ENCODE measurements around the gene IL37.
A peak's percentile ranks its signal among the peaks of the same experiment; 100 is the strongest.

IL37 gene

GRCh38 chr2:112910865-112911264 is at the start of gene IL37:
Gene IL37, plus strand, starts transcription at chr2:112911165. Its CDS starts 1,848 bp downstream, at chr2:112913013.
- Mint-ChIP-seq H3K4me3 (no peak within 1 kb of the TSS), H3K27me3 (ENCODE audit: low read depth) (peaks cover 13% of the 10 kb centered on the region), H3K36me3 (ENCODE audit: low read depth) (no peaks in the 10 kb centered on the region), H3K27ac (no peak within 1 kb of the TSS), H3K9me3 (peaks cover 4% of the 10 kb centered on the region), H3K4me1 (ENCODE audit: low read depth) (peaks cover 21% of the 10 kb centered on the region)

GRCh38 chr2:112864072-112864471 is 46.9 kb upstream of the IL37 start:
- H3K9me3 Mint-ChIP-seq: peaks cover 37% of the 10 kb centered on the region
- no peak overlapping the region for H3K4me3 Mint-ChIP-seq
- H3K27ac Mint-ChIP-seq: no peak overlapping the region
- H3K4me1 Mint-ChIP-seq (ENCODE audit: low read depth): peaks cover 1% of the 10 kb centered on the region
- peaks cover 12% of the 10 kb centered on the region for H3K27me3 Mint-ChIP-seq (ENCODE audit: low read depth)
- H3K36me3 Mint-ChIP-seq (ENCODE audit: low read depth): peaks cover under 1% of the 10 kb centered on the region

GRCh38 chr2:112866128-112866835 is 44.7 kb upstream of the IL37 start:
- peaks cover 22% of the 10 kb centered on the region for H3K9me3 Mint-ChIP-seq
- peaks cover 24% of the 10 kb centered on the region for H3K27me3 Mint-ChIP-seq (ENCODE audit: low read depth)
- no peaks in the 10 kb centered on the region for H3K36me3 Mint-ChIP-seq (ENCODE audit: low read depth)
- no peak overlapping the region for H3K27ac Mint-ChIP-seq
- H3K4me3 Mint-ChIP-seq: no peak overlapping the region
- H3K4me1 Mint-ChIP-seq (ENCODE audit: low read depth): peaks cover 4% of the 10 kb centered on the region

- Mint-ChIP-seq H3K4me1 (ENCODE audit: low read depth) (peaks cover 4% of the 10 kb centered on the region), H3K9me3 (peaks cover 13% of the 10 kb centered on the region), H3K36me3 (ENCODE audit: low read depth) (no peaks in the 10 kb centered on the region), H3K4me3 (no peak overlapping the region), H3K27ac (no peak overlapping the region), H3K27me3 (ENCODE audit: low read depth) (peaks cover 36% of the 10 kb centered on the region)
These were observed 43.0 kb upstream of the IL37 start for GRCh38 chr2:112867701-112868631.

- no peak overlapping the region for H3K4me3 Mint-ChIP-seq
- H3K27me3 Mint-ChIP-seq (ENCODE audit: low read depth): peaks cover 46% of the 10 kb centered on the region
- peaks cover 4% of the 10 kb centered on the region for H3K4me1 Mint-ChIP-seq (ENCODE audit: low read depth)
- peaks cover 13% of the 10 kb centered on the region for H3K9me3 Mint-ChIP-seq
- H3K27ac Mint-ChIP-seq: no peak overlapping the region
- H3K36me3 Mint-ChIP-seq (ENCODE audit: low read depth): no peaks in the 10 kb centered on the region
These were observed 41.6 kb upstream of the IL37 start for GRCh38 chr2:112869258-112869842.

- Mint-ChIP-seq H3K27me3 (ENCODE audit: low read depth) (peaks cover 46% of the 10 kb centered on the region), H3K36me3 (ENCODE audit: low read depth) (no peaks in the 10 kb centered on the region), H3K27ac (no peak overlapping the region), H3K4me3 (no peak overlapping the region), H3K4me1 (ENCODE audit: low read depth) (peaks cover 4% of the 10 kb centered on the region), H3K9me3 (peaks cover 3% of the 10 kb centered on the region)
These were observed 39.8 kb upstream of the IL37 start for GRCh38 chr2:112870841-112871835.

- Mint-ChIP-seq H3K36me3 (ENCODE audit: low read depth) (no peaks in the 10 kb centered on the region), H3K27ac (no peak overlapping the region), H3K4me3 (no peak overlapping the region), H3K4me1 (ENCODE audit: low read depth) (peaks cover 18% of the 10 kb centered on the region), H3K27me3 (ENCODE audit: low read depth) (peaks cover 25% of the 10 kb centered on the region), H3K9me3 (no peaks in the 10 kb centered on the region)
These were observed 34.6 kb upstream of the IL37 start for GRCh38 chr2:112876257-112876970.

GRCh38 chr2:112876971-112877361 is 34.0 kb upstream of the IL37 start:
- Mint-ChIP-seq H3K36me3 (ENCODE audit: low read depth) (no peaks in the 10 kb centered on the region), H3K9me3 (no peaks in the 10 kb centered on the region), H3K4me1 (ENCODE audit: low read depth) (peaks cover 20% of the 10 kb centered on the region), H3K27ac (no peak overlapping the region), H3K27me3 (ENCODE audit: low read depth) (peaks cover 19% of the 10 kb centered on the region), H3K4me3 (no peak overlapping the region)

- peaks cover 15% of the 10 kb centered on the region for H3K27me3 Mint-ChIP-seq (ENCODE audit: low read depth)
- H3K36me3 Mint-ChIP-seq (ENCODE audit: low read depth): no peaks in the 10 kb centered on the region
- H3K9me3 Mint-ChIP-seq: no peaks in the 10 kb centered on the region
- H3K4me3 Mint-ChIP-seq: no peak overlapping the region
- H3K27ac Mint-ChIP-seq: no peak overlapping the region
- H3K4me1 Mint-ChIP-seq (ENCODE audit: low read depth): peaks cover 20% of the 10 kb centered on the region
These were observed 33.5 kb upstream of the IL37 start for GRCh38 chr2:112877423-112877822.

- no peak overlapping the region for H3K4me3 Mint-ChIP-seq
- no peak overlapping the region for H3K27ac Mint-ChIP-seq
- H3K9me3 Mint-ChIP-seq: no peaks in the 10 kb centered on the region
- peaks cover 22% of the 10 kb centered on the region for H3K4me1 Mint-ChIP-seq (ENCODE audit: low read depth)
- H3K27me3 Mint-ChIP-seq (ENCODE audit: low read depth): no peaks in the 10 kb centered on the region
- no peaks in the 10 kb centered on the region for H3K36me3 Mint-ChIP-seq (ENCODE audit: low read depth)
These were observed 31.4 kb upstream of the IL37 start for GRCh38 chr2:112879491-112880041.

- no peaks in the 10 kb centered on the region for H3K36me3 Mint-ChIP-seq (ENCODE audit: low read depth)
- H3K27ac Mint-ChIP-seq: peak overlapping the region; percentile 23
- H3K4me3 Mint-ChIP-seq: no peak overlapping the region
- no peaks in the 10 kb centered on the region for H3K9me3 Mint-ChIP-seq
- H3K27me3 Mint-ChIP-seq (ENCODE audit: low read depth): no peaks in the 10 kb centered on the region
- peaks cover 27% of the 10 kb centered on the region for H3K4me1 Mint-ChIP-seq (ENCODE audit: low read depth)
These were observed 30.9 kb upstream of the IL37 start for GRCh38 chr2:112880091-112880531.

GRCh38 chr2:112880696-112881095 is 30.3 kb upstream of the IL37 start:
- H3K27ac Mint-ChIP-seq: peak overlapping the region; percentile 34
- no peaks in the 10 kb centered on the region for H3K27me3 Mint-ChIP-seq (ENCODE audit: low read depth)
- H3K4me3 Mint-ChIP-seq: no peak overlapping the region
- H3K4me1 Mint-ChIP-seq (ENCODE audit: low read depth): peaks cover 30% of the 10 kb centered on the region
- H3K36me3 Mint-ChIP-seq (ENCODE audit: low read depth): no peaks in the 10 kb centered on the region
- no peaks in the 10 kb centered on the region for H3K9me3 Mint-ChIP-seq

Data from T-helper 1 cell treated with Interleukin-12 subunit alpha and Interleukin-12 subunit beta and Interleukin-4 antibody, amounts not matched to agents 30 μg/mL and 1 μg/mL, for 36 hours (primary cell).